ENCODE data around the gene TNFRSF14. TPM values are rescaled to one million over a fixed set of nuclear protein-coding genes. Genes with fewer than 3 reads are reported as not detected.

Gene TNFRSF14
- total and polyA plus RNA-seq, 2 experiments from 2014 or later: not detected

DNA sequence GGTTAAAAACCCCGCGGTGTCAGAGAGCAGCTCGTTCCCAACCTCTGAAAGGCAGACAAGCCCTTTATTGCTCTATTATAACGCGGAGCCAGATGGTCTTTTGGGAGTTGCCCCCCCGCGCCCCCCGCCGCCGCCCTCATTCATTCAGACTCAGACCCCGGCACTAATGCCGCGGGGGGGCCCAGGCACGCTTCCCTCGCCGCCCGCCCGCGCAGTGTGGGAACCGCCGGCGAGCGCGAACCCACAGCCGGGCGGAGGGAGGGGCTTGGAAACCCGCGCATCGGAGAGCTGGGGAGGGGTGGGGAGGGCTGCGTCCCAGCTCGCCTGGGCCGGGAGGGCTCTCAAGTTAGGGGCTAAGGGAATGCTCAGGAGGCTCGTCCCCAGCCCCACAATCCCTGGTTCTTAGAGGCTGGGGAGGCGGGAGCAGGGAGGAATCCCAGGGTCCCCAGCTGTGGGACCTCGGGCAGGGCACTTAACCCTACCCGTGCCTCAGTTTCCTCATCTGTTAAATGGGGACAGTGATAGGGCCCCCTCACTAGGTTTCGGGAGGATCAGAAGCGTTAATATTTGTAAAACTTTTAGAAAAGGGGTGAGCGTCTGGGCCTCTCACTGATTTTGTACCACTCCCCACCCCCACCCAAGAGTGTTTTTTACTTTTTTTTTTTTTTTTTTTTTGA, 15.2 kb upstream of the TNFRSF14 start:
- H3K4me2 ChIP-seq: peak overlapping the region; percentile 76
- DNase-seq (ENCODE audit: low spot score) (peak; percentile 60), ATAC-seq (peak; percentile 10)
- H3K27ac ChIP-seq (ENCODE audit: low read depth): no peak overlapping the region
- H3F3A ChIP-seq (replicated peaks; ENCODE audit: low read depth): 0 out of 2 replicates have a peak, but pooled peaks cover 3% of the 10 kb centered on the region
- H3K4me1 ChIP-seq (ENCODE audit: insufficient read depth): peaks cover 9% of the 10 kb centered on the region; the same call in 1 of the 2 replicates
- peaks cover 27% of the 10 kb centered on the region for H3K27me3 Mint-ChIP-seq (ENCODE audit: insufficient read depth, low read depth, poor library complexity)
- TF ChIP-seq EZH2phosphoT487 (IDR thresholded peaks at IDR 0.05; ENCODE audit: unreplicated experiment) (no peak), ZNF114 (CRISPR knock-in tag; IDR thresholded peaks at IDR 0.05) (no peak), ZNF331 (CRISPR knock-in tag; IDR thresholded peaks at IDR 0.05; ENCODE audit: low read depth) (no peak), JUNB (IDR thresholded peaks at IDR 0.05; ENCODE audit: unreplicated experiment) (no peak), NANOG (IDR thresholded peaks at IDR 0.05; ENCODE audit: borderline replicate concordance) (no peak), STAT1 (IDR thresholded peaks at IDR 0.05; ENCODE audit: unreplicated experiment) (no peak), EZH2 (IDR thresholded peaks at IDR 0.05; ENCODE audit: low read depth, unreplicated experiment) (no peak), POLR2AphosphoS5 (IDR thresholded peaks at IDR 0.05; ENCODE audit: low read depth) (no peak)
- TF ChIP-seq, protein P1, sequence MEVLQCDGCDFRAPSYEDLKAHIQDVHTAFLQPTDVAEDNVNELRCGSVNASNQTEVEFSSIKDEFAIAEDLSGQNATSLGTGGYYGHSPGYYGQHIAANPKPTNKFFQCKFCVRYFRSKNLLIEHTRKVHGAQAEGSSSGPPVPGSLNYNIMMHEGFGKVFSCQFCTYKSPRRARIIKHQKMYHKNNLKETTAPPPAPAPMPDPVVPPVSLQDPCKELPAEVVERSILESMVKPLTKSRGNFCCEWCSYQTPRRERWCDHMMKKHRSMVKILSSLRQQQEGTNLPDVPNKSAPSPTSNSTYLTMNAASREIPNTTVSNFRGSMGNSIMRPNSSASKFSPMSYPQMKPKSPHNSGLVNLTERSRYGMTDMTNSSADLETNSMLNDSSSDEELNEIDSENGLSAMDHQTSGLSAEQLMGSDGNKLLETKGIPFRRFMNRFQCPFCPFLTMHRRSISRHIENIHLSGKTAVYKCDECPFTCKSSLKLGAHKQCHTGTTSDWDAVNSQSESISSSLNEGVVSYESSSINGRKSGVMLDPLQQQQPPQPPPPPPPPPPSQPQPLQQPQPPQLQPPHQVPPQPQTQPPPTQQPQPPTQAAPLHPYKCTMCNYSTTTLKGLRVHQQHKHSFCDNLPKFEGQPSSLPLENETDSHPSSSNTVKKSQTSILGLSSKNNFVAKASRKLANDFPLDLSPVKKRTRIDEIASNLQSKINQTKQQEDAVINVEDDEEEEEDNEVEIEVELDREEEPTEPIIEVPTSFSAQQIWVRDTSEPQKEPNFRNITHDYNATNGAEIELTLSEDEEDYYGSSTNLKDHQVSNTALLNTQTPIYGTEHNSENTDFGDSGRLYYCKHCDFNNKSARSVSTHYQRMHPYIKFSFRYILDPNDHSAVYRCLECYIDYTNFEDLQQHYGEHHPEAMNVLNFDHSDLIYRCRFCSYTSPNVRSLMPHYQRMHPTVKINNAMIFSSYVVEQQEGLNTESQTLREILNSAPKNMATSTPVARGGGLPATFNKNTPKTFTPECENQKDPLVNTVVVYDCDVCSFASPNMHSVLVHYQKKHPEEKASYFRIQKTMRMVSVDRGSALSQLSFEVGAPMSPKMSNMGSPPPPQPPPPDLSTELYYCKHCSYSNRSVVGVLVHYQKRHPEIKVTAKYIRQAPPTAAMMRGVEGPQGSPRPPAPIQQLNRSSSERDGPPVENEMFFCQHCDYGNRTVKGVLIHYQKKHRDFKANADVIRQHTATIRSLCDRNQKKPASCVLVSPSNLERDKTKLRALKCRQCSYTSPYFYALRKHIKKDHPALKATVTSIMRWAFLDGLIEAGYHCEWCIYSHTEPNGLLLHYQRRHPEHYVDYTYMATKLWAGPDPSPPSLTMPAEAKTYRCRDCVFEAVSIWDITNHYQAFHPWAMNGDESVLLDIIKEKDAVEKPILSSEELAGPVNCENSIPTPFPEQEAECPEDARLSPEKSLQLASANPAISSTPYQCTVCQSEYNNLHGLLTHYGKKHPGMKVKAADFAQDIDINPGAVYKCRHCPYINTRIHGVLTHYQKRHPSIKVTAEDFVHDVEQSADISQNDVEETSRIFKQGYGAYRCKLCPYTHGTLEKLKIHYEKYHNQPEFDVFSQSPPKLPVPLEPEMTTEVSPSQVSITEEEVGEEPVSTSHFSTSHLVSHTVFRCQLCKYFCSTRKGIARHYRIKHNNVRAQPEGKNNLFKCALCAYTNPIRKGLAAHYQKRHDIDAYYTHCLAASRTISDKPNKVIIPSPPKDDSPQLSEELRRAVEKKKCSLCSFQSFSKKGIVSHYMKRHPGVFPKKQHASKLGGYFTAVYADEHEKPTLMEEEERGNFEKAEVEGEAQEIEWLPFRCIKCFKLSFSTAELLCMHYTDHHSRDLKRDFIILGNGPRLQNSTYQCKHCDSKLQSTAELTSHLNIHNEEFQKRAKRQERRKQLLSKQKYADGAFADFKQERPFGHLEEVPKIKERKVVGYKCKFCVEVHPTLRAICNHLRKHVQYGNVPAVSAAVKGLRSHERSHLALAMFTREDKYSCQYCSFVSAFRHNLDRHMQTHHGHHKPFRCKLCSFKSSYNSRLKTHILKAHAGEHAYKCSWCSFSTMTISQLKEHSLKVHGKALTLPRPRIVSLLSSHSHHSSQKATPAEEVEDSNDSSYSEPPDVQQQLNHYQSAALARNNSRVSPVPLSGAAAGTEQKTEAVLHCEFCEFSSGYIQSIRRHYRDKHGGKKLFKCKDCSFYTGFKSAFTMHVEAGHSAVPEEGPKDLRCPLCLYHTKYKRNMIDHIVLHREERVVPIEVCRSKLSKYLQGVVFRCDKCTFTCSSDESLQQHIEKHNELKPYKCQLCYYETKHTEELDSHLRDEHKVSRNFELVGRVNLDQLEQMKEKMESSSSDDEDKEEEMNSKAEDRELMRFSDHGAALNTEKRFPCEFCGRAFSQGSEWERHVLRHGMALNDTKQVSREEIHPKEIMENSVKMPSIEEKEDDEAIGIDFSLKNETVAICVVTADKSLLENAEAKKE (CRISPR knock-in tag; IDR thresholded peaks at IDR 0.05): no peak
- TF ChIP-seq, protein P2, sequence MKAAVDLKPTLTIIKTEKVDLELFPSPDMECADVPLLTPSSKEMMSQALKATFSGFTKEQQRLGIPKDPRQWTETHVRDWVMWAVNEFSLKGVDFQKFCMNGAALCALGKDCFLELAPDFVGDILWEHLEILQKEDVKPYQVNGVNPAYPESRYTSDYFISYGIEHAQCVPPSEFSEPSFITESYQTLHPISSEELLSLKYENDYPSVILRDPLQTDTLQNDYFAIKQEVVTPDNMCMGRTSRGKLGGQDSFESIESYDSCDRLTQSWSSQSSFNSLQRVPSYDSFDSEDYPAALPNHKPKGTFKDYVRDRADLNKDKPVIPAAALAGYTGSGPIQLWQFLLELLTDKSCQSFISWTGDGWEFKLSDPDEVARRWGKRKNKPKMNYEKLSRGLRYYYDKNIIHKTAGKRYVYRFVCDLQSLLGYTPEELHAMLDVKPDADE (IDR thresholded peaks at IDR 0.05): no peak
- peak overlapping the region; percentile 57 for H3K4me3 ChIP-seq
- H4K20me1 ChIP-seq (replicated peaks; ENCODE audit: insufficient read depth): no peaks in the 10 kb centered on the region
- H3K36me3 Mint-ChIP-seq (ENCODE audit: low read depth): no peaks in the 10 kb centered on the region
- no peak overlapping the region for H2AFZ ChIP-seq
- H3K9me2 ChIP-seq (ENCODE audit: insufficient read depth): no peaks in the 10 kb centered on the region
- H3K36me3 ChIP-seq (ENCODE audit: insufficient read depth): no peaks in the 10 kb centered on the region
- peaks cover 4% of the 10 kb centered on the region; the same call in 1 of the 3 replicates for H3K4me1 Mint-ChIP-seq
- peak overlapping the region; percentile 59 for H3K4me3 Mint-ChIP-seq
- H3K9me3 Mint-ChIP-seq: no peaks in the 10 kb centered on the region
- H3K27ac Mint-ChIP-seq: no peak overlapping the region
- H3K27me3 ChIP-seq (ENCODE audit: insufficient read depth): peaks cover 15% of the 10 kb centered on the region; the same call in 1 of the 2 replicates
- H3K79me2 ChIP-seq (replicated peaks; ENCODE audit: insufficient read depth): no peaks in the 10 kb centered on the region
